AG09309 (cell line): ENCODE data around the gene LPAR2.
A peak's percentile ranks its signal among the peaks of the same experiment; 100 is the strongest.

Experiments
- DNase-seq: peaks from one replicate; pipeline ENCODE4 v3.0.0-alpha.2; 2010; ENCODE audit warnings: low read depth
- H3K4me3 ChIP-seq: 2 replicates; pipeline ENCODE4 v1.5.1; 2011; ENCODE audit warnings: mild to moderate bottlenecking, low read depth, low read length, moderate library complexity; ENCODE audit not compliant: control insufficient read depth
- TF ChIP-seq, protein P1 (sequence below): IDR thresholded peaks from 2 replicates; pipeline ENCODE4 v1.5.1; 2011; ENCODE audit warnings: mild to moderate bottlenecking, low read depth, low read length, inconsistent platforms; ENCODE audit not compliant: insufficient read depth, control insufficient read depth; ENCODE audit errors: missing control alignments

LPAR2 gene

DNA sequence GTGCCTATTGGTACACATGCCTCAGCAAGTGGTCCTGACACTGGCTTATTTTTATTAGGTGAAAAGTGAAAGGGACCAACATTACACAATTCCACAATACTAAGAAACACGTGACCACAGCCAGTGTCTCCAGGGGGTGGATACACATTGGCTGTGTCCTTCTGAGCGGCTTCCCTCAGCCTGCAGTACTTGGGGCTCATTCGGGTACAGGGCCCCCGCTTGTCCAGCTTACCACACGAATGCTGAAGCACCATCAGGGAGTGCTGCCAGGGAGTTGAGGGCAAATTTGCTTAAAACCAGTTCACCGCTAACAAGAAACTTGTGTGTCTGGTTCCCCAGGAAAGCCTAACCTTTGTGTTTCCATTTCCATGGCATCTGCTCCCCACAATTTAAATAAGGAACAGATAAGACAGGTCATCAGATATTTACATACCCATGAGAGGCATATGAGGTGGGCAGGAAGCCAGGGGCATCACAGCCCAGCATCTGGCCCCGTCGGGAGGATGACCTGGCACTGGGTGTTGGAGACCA is 32.8 kb downstream of the LPAR2 start:
- no peak overlapping the region for H3K4me3 ChIP-seq
- TF ChIP-seq, protein P1, sequence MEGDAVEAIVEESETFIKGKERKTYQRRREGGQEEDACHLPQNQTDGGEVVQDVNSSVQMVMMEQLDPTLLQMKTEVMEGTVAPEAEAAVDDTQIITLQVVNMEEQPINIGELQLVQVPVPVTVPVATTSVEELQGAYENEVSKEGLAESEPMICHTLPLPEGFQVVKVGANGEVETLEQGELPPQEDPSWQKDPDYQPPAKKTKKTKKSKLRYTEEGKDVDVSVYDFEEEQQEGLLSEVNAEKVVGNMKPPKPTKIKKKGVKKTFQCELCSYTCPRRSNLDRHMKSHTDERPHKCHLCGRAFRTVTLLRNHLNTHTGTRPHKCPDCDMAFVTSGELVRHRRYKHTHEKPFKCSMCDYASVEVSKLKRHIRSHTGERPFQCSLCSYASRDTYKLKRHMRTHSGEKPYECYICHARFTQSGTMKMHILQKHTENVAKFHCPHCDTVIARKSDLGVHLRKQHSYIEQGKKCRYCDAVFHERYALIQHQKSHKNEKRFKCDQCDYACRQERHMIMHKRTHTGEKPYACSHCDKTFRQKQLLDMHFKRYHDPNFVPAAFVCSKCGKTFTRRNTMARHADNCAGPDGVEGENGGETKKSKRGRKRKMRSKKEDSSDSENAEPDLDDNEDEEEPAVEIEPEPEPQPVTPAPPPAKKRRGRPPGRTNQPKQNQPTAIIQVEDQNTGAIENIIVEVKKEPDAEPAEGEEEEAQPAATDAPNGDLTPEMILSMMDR, result no peak
- peak; percentile 32 for DNase-seq

DNA sequence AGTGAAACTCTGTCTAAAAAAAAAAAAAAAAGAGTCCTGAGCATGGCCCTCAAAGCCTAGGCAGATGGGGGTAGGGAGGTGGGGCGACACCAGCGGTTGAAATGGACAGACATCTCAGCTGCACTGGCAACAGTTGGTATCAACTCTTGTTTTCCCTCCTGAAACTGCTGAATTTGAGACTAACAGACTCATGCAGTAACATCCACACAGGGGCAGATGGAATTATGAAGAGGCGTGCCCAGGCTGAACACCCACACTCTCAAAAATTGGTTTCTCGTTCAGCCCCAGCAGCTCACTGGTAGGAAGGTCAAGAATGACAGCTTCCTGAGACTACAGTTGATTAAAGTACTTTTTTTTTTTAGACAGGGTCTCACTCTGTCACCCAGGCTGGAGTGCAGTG is 33.6 kb downstream of the LPAR2 start:
- TF ChIP-seq, protein P1, result no peak
- H3K4me3 ChIP-seq, result no peak overlapping the region
- no peak for DNase-seq

DNA sequence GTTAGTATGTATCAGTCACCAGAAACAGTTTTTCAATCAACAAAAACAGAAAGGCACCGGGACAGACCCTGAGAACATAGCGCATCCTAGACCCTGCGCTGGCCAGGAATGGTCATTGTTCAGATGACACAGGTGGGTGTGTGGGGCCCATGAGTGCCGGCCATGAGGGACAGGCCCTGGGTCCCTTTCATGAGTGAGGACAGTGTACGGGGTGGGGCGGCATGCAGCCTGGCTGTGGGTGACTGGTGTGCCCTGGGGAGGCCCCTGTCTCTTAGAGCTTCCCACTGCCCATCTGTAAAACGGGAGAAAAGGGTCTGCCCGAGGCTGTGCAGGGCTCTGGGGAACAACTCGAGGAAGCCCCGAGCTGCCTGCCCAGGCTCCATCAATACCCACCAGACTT is 35.3 kb downstream of the LPAR2 start:
- TF ChIP-seq, protein P1, result no peak
- DNase-seq, result no peak
- no peak overlapping the region for H3K4me3 ChIP-seq

DNA sequence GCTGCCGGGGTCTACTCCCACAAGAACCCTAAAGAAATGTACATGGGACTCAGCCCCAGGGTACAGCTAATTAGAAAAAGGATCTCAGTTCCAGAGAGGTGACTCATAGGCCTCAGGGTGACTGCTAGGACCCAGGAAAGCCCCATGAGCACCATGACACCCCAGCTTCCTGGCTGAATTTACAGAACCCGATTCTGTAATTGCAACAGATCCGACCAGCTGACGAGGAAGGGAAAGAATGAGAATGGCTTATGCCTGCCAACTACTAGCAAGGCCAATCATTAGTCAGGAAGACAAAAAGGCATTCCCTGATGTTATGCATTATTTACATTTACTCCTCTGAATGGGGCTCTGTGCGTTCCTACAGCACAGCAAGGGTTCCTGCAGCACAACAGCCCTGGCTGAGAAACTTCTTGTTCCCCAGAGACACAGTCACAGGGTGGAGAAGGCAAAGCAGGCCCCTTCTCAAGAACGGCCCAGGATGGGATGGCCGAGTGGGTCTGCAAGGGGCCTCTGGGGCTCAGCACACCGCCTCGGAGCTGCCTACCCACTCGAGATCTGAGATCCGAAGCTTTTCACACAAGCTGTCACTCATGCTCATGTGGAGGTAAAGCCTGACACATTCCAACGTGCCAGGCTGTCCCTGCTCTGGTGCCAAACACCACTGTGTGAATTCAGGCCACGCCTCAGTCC is 36.7 kb downstream of the LPAR2 start:
- TF ChIP-seq, protein P1, result no peak
- H3K4me3 ChIP-seq, result no peak overlapping the region
- DNase-seq, result peak; percentile 86

DNA sequence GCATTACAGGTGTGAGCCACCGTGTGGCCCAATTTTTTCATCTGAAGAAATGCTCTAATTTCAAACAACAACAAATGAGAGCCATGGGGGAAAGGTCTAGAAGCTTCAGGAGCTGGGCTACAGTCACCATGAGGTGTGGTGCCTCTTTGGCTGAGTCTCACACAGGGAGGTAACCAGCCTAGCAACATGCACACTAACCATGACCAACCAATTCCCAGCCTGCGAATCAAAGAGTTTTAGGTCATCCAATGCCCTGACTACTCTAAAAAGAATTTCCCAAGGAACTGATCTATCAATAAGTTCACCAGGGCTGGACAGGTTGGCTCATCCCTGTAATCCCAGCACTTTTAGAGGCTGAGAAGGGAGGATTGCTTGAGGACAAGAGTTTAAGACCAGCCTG is 39.5 kb downstream of the LPAR2 start:
- DNase-seq, result no peak
- TF ChIP-seq, protein P1, result no peak
- no peak overlapping the region for H3K4me3 ChIP-seq

DNA sequence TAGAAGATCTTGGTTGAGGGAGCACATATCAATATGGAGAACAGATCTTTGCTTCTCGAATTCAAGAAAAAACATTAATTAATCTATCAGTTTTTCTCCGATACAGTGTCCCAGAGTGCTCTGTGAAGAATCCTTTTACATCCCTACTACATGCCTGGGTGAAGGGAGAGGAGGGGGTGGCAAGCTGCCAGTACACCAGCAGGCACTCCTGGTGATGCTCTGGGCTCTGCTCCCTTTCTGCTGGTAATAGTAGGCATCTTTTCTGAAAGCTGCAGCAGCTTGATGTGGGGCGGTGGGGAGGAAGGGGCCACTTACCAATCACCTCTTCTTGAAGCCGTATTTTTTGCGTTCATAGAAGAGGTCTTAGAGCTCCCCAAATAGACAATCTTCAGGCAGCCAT is 40.2 kb downstream of the LPAR2 start:
- TF ChIP-seq, protein P1, result no peak
- no peak for DNase-seq
- no peak overlapping the region for H3K4me3 ChIP-seq
